Measurements from ENCODE around the gene GBF1.
A peak's percentile ranks its signal among the peaks of the same experiment; 100 is the strongest.

- peak; percentile 76 for TF ChIP-seq POLR2A (IDR thresholded peaks at IDR 0.05; ENCODE audit: low read depth, low read length)
- TF ChIP-seq CTCF (IDR thresholded peaks at IDR 0.05 in 2 of 3, conservative IDR thresholded peaks at IDR 0.05 in 1 of 3; ENCODE audit: control insufficient read depth in 2 of 3, extremely low read depth in 1 of 3, insufficient read depth in 1 of 3, low read depth in 3 of 3, low read length in 3 of 3), result no peak
- no peak for TF ChIP-seq TAF1 (IDR thresholded peaks at IDR 0.05; ENCODE audit: borderline replicate concordance, low read depth, low read length)
- no peak for TF ChIP-seq ATF3 (IDR thresholded peaks at IDR 0.05; ENCODE audit: borderline replicate concordance, extremely low read depth, low read depth, low read length)
- TF ChIP-seq BHLHE40 (IDR thresholded peaks at IDR 0.05; ENCODE audit: borderline replicate concordance in 1 of 2, low read depth in 2 of 2, low read length in 1 of 2), result no peak
- TF ChIP-seq, protein P1, sequence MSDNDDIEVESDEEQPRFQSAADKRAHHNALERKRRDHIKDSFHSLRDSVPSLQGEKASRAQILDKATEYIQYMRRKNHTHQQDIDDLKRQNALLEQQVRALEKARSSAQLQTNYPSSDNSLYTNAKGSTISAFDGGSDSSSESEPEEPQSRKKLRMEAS (IDR thresholded peaks at IDR 0.05; ENCODE audit: low read depth, low read length), result no peak
- no peak for TF ChIP-seq LARP7 (IDR thresholded peaks at IDR 0.05)
- TF ChIP-seq ZNF274 (IDR thresholded peaks at IDR 0.05; ENCODE audit: insufficient read depth, insufficient read length), result no peak
- no peak for TF ChIP-seq BACH1 (IDR thresholded peaks at IDR 0.05; ENCODE audit: borderline replicate concordance)
- TF ChIP-seq, protein P2, sequence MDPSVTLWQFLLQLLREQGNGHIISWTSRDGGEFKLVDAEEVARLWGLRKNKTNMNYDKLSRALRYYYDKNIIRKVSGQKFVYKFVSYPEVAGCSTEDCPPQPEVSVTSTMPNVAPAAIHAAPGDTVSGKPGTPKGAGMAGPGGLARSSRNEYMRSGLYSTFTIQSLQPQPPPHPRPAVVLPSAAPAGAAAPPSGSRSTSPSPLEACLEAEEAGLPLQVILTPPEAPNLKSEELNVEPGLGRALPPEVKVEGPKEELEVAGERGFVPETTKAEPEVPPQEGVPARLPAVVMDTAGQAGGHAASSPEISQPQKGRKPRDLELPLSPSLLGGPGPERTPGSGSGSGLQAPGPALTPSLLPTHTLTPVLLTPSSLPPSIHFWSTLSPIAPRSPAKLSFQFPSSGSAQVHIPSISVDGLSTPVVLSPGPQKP (IDR thresholded peaks at IDR 0.05; ENCODE audit: low read depth, low read length), result no peak
- no peak for TF ChIP-seq ZNF622 (IDR thresholded peaks at IDR 0.05)
- no peak for TF ChIP-seq CEBPB (IDR thresholded peaks at IDR 0.05; ENCODE audit: borderline replicate concordance in 1 of 2, low read depth in 2 of 2, low read length in 2 of 2)
Observed at GRCh38 chr10:102405108-102405571, 159.8 kb downstream of the GBF1 start.

Data from GM12878 (cell line).